WTC11 (cell line): ENCODE measurements around the gene SH3BP2. TPM values are rescaled to one million over a fixed set of nuclear protein-coding genes. Genes with fewer than 3 reads are reported as not detected.

Source experiments
- ATAC-seq: fragments of 200-7000 bp; cut with Tn5 transposase; 2 replicates; pipeline ENCODE4 v1.10.0; 2021; ENCODE audit warnings: mild to moderate bottlenecking, moderate library complexity
- CTCF ChIA-PET: fragments of 300-600 bp; sonication (Branson Sonifier 250); formaldehyde crosslinking; loops from one replicate; lab custom pipeline; 2021; ENCODE audit warnings: antibody characterized with exemption; lab: Charles Lee
- POLR2A ChIA-PET: fragments of 350-600 bp; sonication (Branson Sonifier 250); formaldehyde crosslinking; loops from one replicate; lab custom pipeline; 2021; ENCODE audit warnings: antibody characterized with exemption; lab: Charles Lee
- DNase-seq: peaks from one replicate; pipeline ENCODE4 v3.0.0; 2021; ENCODE audit warnings: low spot score
- H3K27ac Mint-ChIP-seq: 2 replicates; pipeline ENCODE4 v1.8.0; 2021; ENCODE audit warnings: mixed read lengths
- H3K27me3 Mint-ChIP-seq: 2 replicates; pipeline ENCODE4 v1.8.0; 2021; ENCODE audit warnings: low read depth, mild to moderate bottlenecking, moderate library complexity, mixed read lengths
- H3K36me3 Mint-ChIP-seq: 2 replicates; pipeline ENCODE4 v1.8.0; 2021; ENCODE audit warnings: mixed read lengths
- H3K4me1 Mint-ChIP-seq: 2 replicates; pipeline ENCODE4 v1.8.0; 2022; ENCODE audit warnings: mixed read lengths
- H3K4me3 Mint-ChIP-seq: 2 replicates; pipeline ENCODE4 v1.8.0; 2021; ENCODE audit warnings: mild to moderate bottlenecking, moderate library complexity, mixed read lengths
- H3K9me3 Mint-ChIP-seq: 2 replicates; pipeline ENCODE4 v1.8.0; 2021; ENCODE audit warnings: mixed read lengths
- ATF1 ChIP-seq: sonication (generic); formaldehyde crosslinking; IDR thresholded peaks from 2 replicates; pipeline ENCODE4 v1.8.1; 2023; ENCODE audit warnings: mild to moderate bottlenecking, moderate library complexity, missing genetic modification reagents
- ATF2 ChIP-seq: sonication (generic); formaldehyde crosslinking; IDR thresholded peaks from 2 replicates; pipeline ENCODE4 v1.8.1; 2022; ENCODE audit warnings: low read depth, missing genetic modification reagents, borderline replicate concordance
- ATF3 ChIP-seq: sonication (generic); formaldehyde crosslinking; conservative IDR thresholded peaks from 2 replicates; pipeline ENCODE4 v1.8.1; 2022; ENCODE audit warnings: mild to moderate bottlenecking, missing genetic modification reagents
- CDX4 ChIP-seq: fragments of 250-450 bp; sonication (Bioruptor Pico); IDR thresholded peaks from 2 replicates; pipeline ENCODE4 v1.9.0; 2021; ENCODE audit warnings: moderate library complexity, mild to moderate bottlenecking, inconsistent platforms, borderline replicate concordance
- CREM ChIP-seq: sonication (generic); formaldehyde crosslinking; IDR thresholded peaks from 2 replicates; pipeline ENCODE4 v1.8.1; 2022; ENCODE audit warnings: mild to moderate bottlenecking, missing genetic modification reagents, moderate library complexity
- ELF4 ChIP-seq: sonication (generic); formaldehyde crosslinking; IDR thresholded peaks from 2 replicates; pipeline ENCODE4 v1.8.1; 2022; ENCODE audit warnings: low read depth, mild to moderate bottlenecking, moderate library complexity, missing genetic modification reagents
- JAZF1 ChIP-seq: fragments of 250-450 bp; sonication (Bioruptor Pico); IDR thresholded peaks from 2 replicates; pipeline ENCODE4 v1.9.0; 2021; ENCODE audit warnings: moderate library complexity, mild to moderate bottlenecking, inconsistent platforms
- MXD4 ChIP-seq: fragments of 250-450 bp; sonication (Bioruptor Pico); IDR thresholded peaks from 2 replicates; pipeline ENCODE4 v1.8.0; 2021; ENCODE audit warnings: mild to moderate bottlenecking, moderate library complexity, borderline replicate concordance
- SMAD3 ChIP-seq: sonication (generic); formaldehyde crosslinking; IDR thresholded peaks from 2 replicates; pipeline ENCODE4 v1.8.0; 2022; ENCODE audit warnings: missing genetic modification reagents, mild to moderate bottlenecking, borderline replicate concordance
- TEAD4 ChIP-seq: sonication (generic); formaldehyde crosslinking; IDR thresholded peaks from 2 replicates; pipeline ENCODE4 v1.8.0; 2022; ENCODE audit warnings: mild to moderate bottlenecking, missing genetic modification reagents
- ZNF121 ChIP-seq: sonication (generic); formaldehyde crosslinking; IDR thresholded peaks from 2 replicates; pipeline ENCODE4 v1.8.0; 2023; ENCODE audit warnings: missing genetic modification reagents
- ZNF219 ChIP-seq: sonication (generic); formaldehyde crosslinking; IDR thresholded peaks from 2 replicates; pipeline ENCODE4 v1.8.0; 2023; ENCODE audit warnings: missing genetic modification reagents, mild to moderate bottlenecking, borderline replicate concordance
- ZNF396 ChIP-seq: fragments of 250-450 bp; sonication (Bioruptor Pico); IDR thresholded peaks from 2 replicates; pipeline ENCODE4 v1.8.0; 2021; ENCODE audit warnings: mild to moderate bottlenecking, moderate library complexity, borderline replicate concordance
- ZNF416 ChIP-seq: fragments of 250-450 bp; sonication (Bioruptor Pico); IDR thresholded peaks from 2 replicates; pipeline ENCODE4 v1.9.0; 2021; ENCODE audit warnings: mild to moderate bottlenecking, inconsistent platforms
- ZNF423 ChIP-seq: fragments of 250-450 bp; sonication (Bioruptor Pico); IDR thresholded peaks from 2 replicates; pipeline ENCODE4 v2.1.2; 2022; ENCODE audit warnings: mild to moderate bottlenecking, moderate library complexity
- ZNF425 ChIP-seq: fragments of 250-450 bp; sonication (Bioruptor Pico); conservative IDR thresholded peaks from 2 replicates; pipeline ENCODE4 v1.9.0; 2021; ENCODE audit warnings: mild to moderate bottlenecking
- total RNA-seq: library from RNA; stranded (reverse); gene quantifications from 3 replicates; pipeline ENCODE4 v1.2.3, GENCODE V29; 2021
- TF ChIP-seq, protein P1 (sequence below): fragments of 250-450 bp; sonication (Bioruptor Pico); IDR thresholded peaks from 2 replicates; pipeline ENCODE4 v1.9.0; 2021; ENCODE audit warnings: mild to moderate bottlenecking, borderline replicate concordance
- TF ChIP-seq, protein P2 (sequence below): sonication (generic); formaldehyde crosslinking; IDR thresholded peaks from 2 replicates; pipeline ENCODE4 v1.8.1; 2022; ENCODE audit warnings: mild to moderate bottlenecking, moderate library complexity, missing genetic modification reagents
- TF ChIP-seq, protein P3 (sequence below): sonication (generic); formaldehyde crosslinking; IDR thresholded peaks from 2 replicates; pipeline ENCODE4 v1.8.1; 2023; ENCODE audit warnings: mild to moderate bottlenecking, moderate library complexity, missing genetic modification reagents
- TF ChIP-seq, protein P4 (sequence below): sonication (generic); formaldehyde crosslinking; IDR thresholded peaks from 2 replicates; pipeline ENCODE4 v1.8.0; 2022; ENCODE audit warnings: mild to moderate bottlenecking, missing genetic modification reagents

SH3BP2 gene
- total RNA-seq, 1 experiment from 2014 or later, result 49.1 TPM

GRCh38 chr4:2744576-2745270 is 48.2 kb upstream of the SH3BP2 start:
- no peak for ATAC-seq
- POLR2A ChIA-PET, result no interaction called here

DNA sequence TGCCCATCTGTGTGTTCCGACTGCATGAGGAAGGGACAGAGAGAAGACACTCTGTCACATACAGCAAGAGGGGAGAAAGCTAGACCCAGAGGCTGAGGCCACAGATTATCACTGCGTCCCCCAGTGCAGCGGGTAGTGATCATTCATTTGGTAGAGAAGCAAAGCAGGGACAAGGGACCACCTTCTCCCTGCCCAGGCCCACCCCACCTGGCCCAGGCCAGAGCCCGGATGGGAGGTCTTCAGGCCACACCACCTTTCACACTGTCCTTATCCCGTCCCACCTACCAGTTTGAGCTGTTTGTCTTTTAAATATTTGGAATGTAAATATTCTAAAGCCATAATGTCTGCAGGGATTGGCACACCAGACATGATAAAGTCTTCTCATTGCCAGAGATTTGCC is 47.4 kb upstream of the SH3BP2 start:
- peaks cover 41% of the 10 kb centered on the region for H3K36me3 Mint-ChIP-seq
- POLR2A ChIA-PET, result interaction anchor here (0.6 kb wide), 1 partner anchor 276 kb away, joined by 3 read pairs; the partner anchor contains the start of gene RNF4
- H3K4me1 Mint-ChIP-seq, result no peaks in the 10 kb centered on the region
- DNase-seq (no peak), ATAC-seq (no peak)
- no peaks in the 10 kb centered on the region for H3K9me3 Mint-ChIP-seq
- CTCF ChIA-PET, result interaction anchor here (1.4 kb wide), 1 partner anchor 11 kb away, joined by 5 read pairs; the partner anchor contains the start of gene TNIP2
- H3K27ac Mint-ChIP-seq, result peak overlapping the region; percentile 87
- no peak overlapping the region for H3K4me3 Mint-ChIP-seq
- no peaks in the 10 kb centered on the region for H3K27me3 Mint-ChIP-seq
- TF ChIP-seq CREM (CRISPR knock-in tag) (no peak), ZNF425 (CRISPR knock-in tag) (no peak), TEAD4 (CRISPR knock-in tag) (no peak), ATF1 (no peak), ELF4 (CRISPR knock-in tag) (no peak), ZNF219 (CRISPR knock-in tag) (no peak), ZNF396 (no peak), ATF3 (no peak), JAZF1 (CRISPR knock-in tag) (no peak), ATF2 (CRISPR knock-in tag) (no peak), ZNF416 (CRISPR knock-in tag) (no peak)
- TF ChIP-seq, protein P1, sequence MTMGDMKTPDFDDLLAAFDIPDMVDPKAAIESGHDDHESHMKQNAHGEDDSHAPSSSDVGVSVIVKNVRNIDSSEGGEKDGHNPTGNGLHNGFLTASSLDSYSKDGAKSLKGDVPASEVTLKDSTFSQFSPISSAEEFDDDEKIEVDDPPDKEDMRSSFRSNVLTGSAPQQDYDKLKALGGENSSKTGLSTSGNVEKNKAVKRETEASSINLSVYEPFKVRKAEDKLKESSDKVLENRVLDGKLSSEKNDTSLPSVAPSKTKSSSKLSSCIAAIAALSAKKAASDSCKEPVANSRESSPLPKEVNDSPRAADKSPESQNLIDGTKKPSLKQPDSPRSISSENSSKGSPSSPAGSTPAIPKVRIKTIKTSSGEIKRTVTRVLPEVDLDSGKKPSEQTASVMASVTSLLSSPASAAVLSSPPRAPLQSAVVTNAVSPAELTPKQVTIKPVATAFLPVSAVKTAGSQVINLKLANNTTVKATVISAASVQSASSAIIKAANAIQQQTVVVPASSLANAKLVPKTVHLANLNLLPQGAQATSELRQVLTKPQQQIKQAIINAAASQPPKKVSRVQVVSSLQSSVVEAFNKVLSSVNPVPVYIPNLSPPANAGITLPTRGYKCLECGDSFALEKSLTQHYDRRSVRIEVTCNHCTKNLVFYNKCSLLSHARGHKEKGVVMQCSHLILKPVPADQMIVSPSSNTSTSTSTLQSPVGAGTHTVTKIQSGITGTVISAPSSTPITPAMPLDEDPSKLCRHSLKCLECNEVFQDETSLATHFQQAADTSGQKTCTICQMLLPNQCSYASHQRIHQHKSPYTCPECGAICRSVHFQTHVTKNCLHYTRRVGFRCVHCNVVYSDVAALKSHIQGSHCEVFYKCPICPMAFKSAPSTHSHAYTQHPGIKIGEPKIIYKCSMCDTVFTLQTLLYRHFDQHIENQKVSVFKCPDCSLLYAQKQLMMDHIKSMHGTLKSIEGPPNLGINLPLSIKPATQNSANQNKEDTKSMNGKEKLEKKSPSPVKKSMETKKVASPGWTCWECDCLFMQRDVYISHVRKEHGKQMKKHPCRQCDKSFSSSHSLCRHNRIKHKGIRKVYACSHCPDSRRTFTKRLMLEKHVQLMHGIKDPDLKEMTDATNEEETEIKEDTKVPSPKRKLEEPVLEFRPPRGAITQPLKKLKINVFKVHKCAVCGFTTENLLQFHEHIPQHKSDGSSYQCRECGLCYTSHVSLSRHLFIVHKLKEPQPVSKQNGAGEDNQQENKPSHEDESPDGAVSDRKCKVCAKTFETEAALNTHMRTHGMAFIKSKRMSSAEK (CRISPR knock-in tag), result no peak
- TF ChIP-seq, protein P2, sequence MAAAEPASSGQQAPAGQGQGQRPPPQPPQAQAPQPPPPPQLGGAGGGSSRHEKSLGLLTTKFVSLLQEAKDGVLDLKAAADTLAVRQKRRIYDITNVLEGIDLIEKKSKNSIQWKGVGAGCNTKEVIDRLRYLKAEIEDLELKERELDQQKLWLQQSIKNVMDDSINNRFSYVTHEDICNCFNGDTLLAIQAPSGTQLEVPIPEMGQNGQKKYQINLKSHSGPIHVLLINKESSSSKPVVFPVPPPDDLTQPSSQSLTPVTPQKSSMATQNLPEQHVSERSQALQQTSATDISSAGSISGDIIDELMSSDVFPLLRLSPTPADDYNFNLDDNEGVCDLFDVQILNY (CRISPR knock-in tag), result no peak

More at GRCh38 chr4:2744576-2745270, 48.2 kb upstream of the SH3BP2 start:
- peak overlapping the region; percentile 68; the same call in 1 of the 2 replicates for H3K27ac Mint-ChIP-seq
- no peak overlapping the region for H3K4me3 Mint-ChIP-seq
- DNase-seq, result no peak
- H3K4me1 Mint-ChIP-seq, result no peaks in the 10 kb centered on the region
- no peaks in the 10 kb centered on the region for H3K27me3 Mint-ChIP-seq
- TF ChIP-seq MXD4, result no peak
- TF ChIP-seq, protein P3, sequence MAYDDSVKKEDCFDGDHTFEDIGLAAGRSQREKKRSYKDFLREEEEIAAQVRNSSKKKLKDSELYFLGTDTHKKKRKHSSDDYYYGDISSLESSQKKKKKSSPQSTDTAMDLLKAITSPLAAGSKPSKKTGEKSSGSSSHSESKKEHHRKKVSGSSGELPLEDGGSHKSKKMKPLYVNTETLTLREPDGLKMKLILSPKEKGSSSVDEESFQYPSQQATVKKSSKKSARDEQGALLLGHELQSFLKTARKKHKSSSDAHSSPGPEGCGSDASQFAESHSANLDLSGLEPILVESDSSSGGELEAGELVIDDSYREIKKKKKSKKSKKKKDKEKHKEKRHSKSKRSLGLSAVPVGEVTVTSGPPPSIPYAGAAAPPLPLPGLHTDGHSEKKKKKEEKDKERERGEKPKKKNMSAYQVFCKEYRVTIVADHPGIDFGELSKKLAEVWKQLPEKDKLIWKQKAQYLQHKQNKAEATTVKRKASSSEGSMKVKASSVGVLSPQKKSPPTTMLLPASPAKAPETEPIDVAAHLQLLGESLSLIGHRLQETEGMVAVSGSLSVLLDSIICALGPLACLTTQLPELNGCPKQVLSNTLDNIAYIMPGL (CRISPR knock-in tag), result no peak
- no peak for TF ChIP-seq ZNF423 (CRISPR knock-in tag)
- TF ChIP-seq SMAD3 (CRISPR knock-in tag), result no peak
- no peak for TF ChIP-seq ZNF121 (CRISPR knock-in tag)
- no peak for TF ChIP-seq CDX4 (CRISPR knock-in tag)
- TF ChIP-seq, protein P4, sequence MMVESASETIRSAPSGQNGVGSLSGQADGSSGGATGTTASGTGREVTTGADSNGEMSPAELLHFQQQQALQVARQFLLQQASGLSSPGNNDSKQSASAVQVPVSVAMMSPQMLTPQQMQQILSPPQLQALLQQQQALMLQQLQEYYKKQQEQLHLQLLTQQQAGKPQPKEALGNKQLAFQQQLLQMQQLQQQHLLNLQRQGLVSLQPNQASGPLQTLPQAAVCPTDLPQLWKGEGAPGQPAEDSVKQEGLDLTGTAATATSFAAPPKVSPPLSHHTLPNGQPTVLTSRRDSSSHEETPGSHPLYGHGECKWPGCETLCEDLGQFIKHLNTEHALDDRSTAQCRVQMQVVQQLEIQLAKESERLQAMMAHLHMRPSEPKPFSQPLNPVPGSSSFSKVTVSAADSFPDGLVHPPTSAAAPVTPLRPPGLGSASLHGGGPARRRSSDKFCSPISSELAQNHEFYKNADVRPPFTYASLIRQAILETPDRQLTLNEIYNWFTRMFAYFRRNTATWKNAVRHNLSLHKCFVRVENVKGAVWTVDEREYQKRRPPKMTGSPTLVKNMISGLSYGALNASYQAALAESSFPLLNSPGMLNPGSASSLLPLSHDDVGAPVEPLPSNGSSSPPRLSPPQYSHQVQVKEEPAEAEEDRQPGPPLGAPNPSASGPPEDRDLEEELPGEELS (CRISPR knock-in tag), result no peak
- peaks cover 41% of the 10 kb centered on the region for H3K36me3 Mint-ChIP-seq
- H3K9me3 Mint-ChIP-seq, result no peaks in the 10 kb centered on the region
- CTCF ChIA-PET, result interaction anchor here (0.6 to 1.4 kb wide), 2 partner anchors 11 to 23 kb away, joined by 3 to 5 read pairs; partner anchors contain the start of gene TNIP2
